Erythroblast (primary cell): ENCODE data around the gene OBSCN.

Experiments used
- GATA1 ChIP-seq: IDR thresholded peaks from 2 replicates; pipeline ENCODE4 v1.6.1; 2011; ENCODE audit warnings: low read depth, mild to moderate bottlenecking, control low read depth, low read length, moderate library complexity
- POLR2A ChIP-seq: IDR thresholded peaks from 2 replicates; pipeline ENCODE4 v1.6.1; 2011; ENCODE audit warnings: mild to moderate bottlenecking, low read length

- TF ChIP-seq POLR2A = no peak
- TF ChIP-seq GATA1 = no peak
These were observed 37.2 kb upstream of the OBSCN start for GRCh38 chr1:228170666-228171065.
